ENCODE data around the gene NRDC.

The NRDC gene, protein sequence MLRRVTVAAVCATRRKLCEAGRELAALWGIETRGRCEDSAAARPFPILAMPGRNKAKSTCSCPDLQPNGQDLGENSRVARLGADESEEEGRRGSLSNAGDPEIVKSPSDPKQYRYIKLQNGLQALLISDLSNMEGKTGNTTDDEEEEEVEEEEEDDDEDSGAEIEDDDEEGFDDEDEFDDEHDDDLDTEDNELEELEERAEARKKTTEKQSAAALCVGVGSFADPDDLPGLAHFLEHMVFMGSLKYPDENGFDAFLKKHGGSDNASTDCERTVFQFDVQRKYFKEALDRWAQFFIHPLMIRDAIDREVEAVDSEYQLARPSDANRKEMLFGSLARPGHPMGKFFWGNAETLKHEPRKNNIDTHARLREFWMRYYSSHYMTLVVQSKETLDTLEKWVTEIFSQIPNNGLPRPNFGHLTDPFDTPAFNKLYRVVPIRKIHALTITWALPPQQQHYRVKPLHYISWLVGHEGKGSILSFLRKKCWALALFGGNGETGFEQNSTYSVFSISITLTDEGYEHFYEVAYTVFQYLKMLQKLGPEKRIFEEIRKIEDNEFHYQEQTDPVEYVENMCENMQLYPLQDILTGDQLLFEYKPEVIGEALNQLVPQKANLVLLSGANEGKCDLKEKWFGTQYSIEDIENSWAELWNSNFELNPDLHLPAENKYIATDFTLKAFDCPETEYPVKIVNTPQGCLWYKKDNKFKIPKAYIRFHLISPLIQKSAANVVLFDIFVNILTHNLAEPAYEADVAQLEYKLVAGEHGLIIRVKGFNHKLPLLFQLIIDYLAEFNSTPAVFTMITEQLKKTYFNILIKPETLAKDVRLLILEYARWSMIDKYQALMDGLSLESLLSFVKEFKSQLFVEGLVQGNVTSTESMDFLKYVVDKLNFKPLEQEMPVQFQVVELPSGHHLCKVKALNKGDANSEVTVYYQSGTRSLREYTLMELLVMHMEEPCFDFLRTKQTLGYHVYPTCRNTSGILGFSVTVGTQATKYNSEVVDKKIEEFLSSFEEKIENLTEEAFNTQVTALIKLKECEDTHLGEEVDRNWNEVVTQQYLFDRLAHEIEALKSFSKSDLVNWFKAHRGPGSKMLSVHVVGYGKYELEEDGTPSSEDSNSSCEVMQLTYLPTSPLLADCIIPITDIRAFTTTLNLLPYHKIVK

DNA sequence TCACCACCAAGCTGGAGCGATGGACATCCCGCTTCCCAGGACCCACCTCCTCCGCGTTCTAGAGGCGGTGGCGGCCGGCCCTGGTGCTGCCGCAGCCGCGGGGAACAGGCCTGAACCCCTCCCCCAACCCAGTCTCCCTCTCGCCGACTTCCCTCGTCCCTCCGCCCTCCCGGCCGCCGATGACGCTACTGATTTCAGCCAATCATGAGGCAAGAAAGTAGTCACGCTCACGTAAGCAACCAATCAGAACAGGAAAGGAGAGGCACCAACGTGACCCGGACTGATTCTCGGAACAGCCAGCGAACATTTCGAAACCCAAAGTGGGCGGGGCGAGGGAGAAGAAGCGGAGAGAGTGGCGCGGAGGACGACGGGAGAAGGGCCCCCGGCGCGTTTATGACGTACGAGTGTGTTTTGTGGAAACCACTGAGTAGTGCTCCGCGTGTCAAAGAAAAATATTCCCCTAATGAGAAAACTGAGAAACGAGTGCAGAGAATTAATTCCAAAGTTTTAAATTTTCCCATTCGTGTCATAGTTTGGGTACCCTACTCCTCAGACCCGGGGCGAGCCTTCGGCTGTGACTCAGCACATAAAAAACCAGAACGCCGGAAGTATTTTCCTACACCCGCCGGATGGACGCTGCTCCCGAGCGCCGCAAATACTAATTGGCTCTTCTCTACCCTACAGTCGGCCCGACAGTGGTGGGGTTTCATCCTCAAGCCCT lies at the start of gene NRDC:
NRDC (minus strand) TSS at position 112 of the 721 bp plus-strand sequence. CDS start 112 bp downstream, outside the sequence.
- H3K9me3 ChIP-seq: no peaks in the 10 kb centered on the region
- in situ Hi-C loops (cut with MboI; ENCODE audit: low sequenced_read_pairs): loop anchor here (25.0 kb wide), 1 partner anchor 809 kb away; the partner anchor contains the start of gene COA7

DNA sequence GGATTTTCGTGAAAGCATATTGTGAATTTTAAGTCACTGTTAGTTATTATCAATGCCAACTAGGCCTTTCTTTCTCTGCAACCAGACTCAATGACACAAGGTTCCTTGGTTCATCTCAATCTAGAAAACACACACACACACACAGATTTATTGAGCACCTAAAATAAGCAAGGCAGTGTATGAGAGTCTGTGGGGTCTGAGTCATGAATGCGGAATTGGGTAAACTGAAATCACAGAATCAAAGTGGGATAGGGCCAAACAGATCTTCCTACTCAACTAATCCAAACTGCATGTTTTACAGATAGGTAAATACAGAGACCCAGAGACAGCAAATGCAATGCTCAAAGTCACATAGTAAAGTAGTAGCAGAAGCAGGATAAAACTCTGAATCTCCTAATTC lies 48.5 kb upstream of the NRDC start:
- Histone ChIP-seq H3K27me3 (ENCODE audit: low read depth) (no peaks in the 10 kb centered on the region), H3K9me3 (no peaks in the 10 kb centered on the region), H3K4me1 (no peaks in the 10 kb centered on the region), H3K4me3 (no peak overlapping the region), H3K36me3 (replicated peaks) (no peaks in the 10 kb centered on the region; the same call in 1 of the 2 replicates)
- no peak for DNase-seq (ENCODE audit: low spot score in 2 of 2)
- in situ Hi-C loops (cut with MboI; ENCODE audit: low sequenced_read_pairs): no loop called here

More for the DNA sequence above, at the start of gene NRDC:
- DNase-seq (ENCODE audit: low spot score in 2 of 2): peak; percentile 99 to 100
- Histone ChIP-seq H3K4me3 (peak within 1 kb of the TSS; percentile 90), H3K4me1 (peaks cover 22% of the 10 kb centered on the region), H3K36me3 (replicated peaks) (no peaks in the 10 kb centered on the region), H3K27me3 (ENCODE audit: low read depth) (0 out of 2 replicates have a peak, but pooled peaks cover 7% of the 10 kb centered on the region)

DNA sequence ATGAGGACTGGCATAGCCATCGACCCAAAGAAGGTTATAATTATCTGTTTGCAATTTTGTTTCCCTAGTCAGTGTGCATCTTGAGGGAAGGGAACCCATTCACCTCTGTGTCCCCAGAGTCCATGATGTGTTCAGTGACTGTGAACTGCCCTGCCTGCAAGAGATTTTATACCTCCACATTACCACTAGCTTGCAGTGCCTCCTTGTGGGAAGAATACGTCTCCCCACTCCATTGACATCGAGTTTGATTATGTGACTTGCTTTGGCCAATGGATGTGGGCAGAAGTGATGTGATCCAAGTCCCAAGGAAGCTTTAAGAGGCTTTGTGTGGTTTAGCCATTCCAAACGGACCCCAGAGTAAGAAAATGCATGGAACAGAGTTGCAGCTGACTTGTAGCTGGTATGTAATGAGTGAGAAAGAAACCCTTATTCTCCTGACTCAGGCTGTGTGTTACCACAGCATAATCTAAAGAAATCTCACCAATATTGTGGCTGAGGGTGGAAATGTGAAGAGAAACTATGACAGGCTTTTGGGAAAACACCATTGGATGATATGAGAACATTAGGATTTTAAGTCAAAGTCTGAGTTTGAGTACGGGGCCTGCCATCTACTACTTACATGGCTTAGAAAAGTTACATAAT lies 47.8 kb upstream of the NRDC start:
- Histone ChIP-seq H3K9me3 (no peaks in the 10 kb centered on the region), H3K4me3 (no peak overlapping the region), H3K36me3 (replicated peaks) (no peaks in the 10 kb centered on the region), H3K4me1 (no peaks in the 10 kb centered on the region), H3K27me3 (ENCODE audit: low read depth) (no peaks in the 10 kb centered on the region)
- in situ Hi-C loops (cut with MboI; ENCODE audit: low sequenced_read_pairs): no loop called here
- DNase-seq (ENCODE audit: low spot score in 2 of 2): no peak

DNA sequence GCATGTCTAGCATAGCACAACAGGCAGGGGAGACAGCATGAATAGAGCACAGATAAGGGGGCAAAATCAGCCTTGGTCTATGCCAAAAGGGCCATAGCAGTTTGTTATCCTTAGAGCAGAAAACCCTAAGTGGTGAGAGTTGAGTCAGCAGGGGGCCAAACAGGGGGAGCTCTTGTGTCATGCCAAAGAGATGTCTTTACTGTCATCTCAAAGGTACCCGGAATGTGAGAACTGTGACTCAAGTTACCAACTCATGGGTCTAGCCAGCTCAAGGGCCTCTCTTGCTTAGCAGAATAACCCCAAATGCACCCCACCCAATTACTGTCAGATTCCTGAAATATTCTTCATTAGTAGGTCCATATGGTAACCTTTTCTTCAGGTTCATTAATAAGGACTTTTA lies 45.9 kb upstream of the NRDC start:
- in situ Hi-C loops (cut with MboI; ENCODE audit: low sequenced_read_pairs): no loop called here
- Histone ChIP-seq H3K4me1 (no peaks in the 10 kb centered on the region), H3K9me3 (no peaks in the 10 kb centered on the region), H3K27me3 (ENCODE audit: low read depth) (no peaks in the 10 kb centered on the region), H3K4me3 (no peak overlapping the region), H3K36me3 (replicated peaks) (no peaks in the 10 kb centered on the region)
- no peak for DNase-seq (ENCODE audit: low spot score in 2 of 2)

DNA sequence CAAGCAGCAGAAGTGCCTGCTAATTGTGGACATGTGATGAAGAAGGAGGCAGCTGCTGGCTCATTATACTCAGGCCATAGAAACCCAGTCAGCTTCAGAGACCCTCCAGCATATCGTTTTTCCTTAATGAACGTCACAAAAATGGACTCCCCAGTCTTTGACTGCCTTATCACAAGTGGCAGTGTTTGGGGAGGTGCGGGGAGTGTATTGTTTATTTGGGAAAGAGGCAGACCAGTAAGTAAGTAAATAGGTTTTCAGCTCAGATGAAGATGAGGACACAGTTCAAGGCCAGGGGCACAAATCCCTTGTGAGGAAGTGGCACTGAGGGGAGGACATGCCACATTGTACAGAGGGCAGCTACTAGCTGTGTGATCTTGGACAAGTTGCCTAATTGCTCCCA lies 43.5 kb upstream of the NRDC start:
- in situ Hi-C loops (cut with MboI; ENCODE audit: low sequenced_read_pairs): no loop called here
- no peak for DNase-seq (ENCODE audit: low spot score in 2 of 2)

DNA sequence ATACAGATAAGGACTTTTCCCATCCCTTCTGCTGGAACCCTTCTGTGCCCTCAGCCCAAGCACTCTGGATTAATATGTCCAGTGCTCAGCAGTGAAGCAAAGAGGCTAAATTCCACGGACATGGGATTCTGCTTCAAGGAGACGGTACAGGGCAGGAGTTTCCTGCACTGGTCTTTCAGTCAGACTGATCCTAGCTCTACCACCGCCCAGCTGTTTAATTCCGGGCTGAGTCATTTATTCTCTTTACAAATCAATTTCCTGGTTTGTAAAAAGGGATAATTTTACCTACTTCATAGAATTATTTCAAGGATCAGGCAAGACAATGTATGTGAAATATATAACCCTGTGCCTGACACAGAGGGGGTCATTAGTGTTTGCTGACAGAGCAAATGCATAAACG lies 41.6 kb upstream of the NRDC start:
- Histone ChIP-seq H3K4me3 (no peak overlapping the region), H3K36me3 (replicated peaks) (peaks cover 4% of the 10 kb centered on the region; the same call in 1 of the 2 replicates), H3K9me3 (no peaks in the 10 kb centered on the region), H3K27me3 (ENCODE audit: low read depth) (no peaks in the 10 kb centered on the region), H3K4me1 (no peaks in the 10 kb centered on the region)
- in situ Hi-C loops (cut with MboI; ENCODE audit: low sequenced_read_pairs): no loop called here
- no peak for DNase-seq (ENCODE audit: low spot score in 2 of 2)

More for the DNA sequence above, 43.5 kb upstream of the NRDC start:
- H3K9me3 ChIP-seq: no peaks in the 10 kb centered on the region
- no peaks in the 10 kb centered on the region for H3K27me3 ChIP-seq (ENCODE audit: low read depth)
- no peaks in the 10 kb centered on the region for H3K4me1 ChIP-seq
- no peak overlapping the region for H3K4me3 ChIP-seq
- H3K36me3 ChIP-seq (replicated peaks): peaks cover 4% of the 10 kb centered on the region; the same call in 1 of the 2 replicates

DNA sequence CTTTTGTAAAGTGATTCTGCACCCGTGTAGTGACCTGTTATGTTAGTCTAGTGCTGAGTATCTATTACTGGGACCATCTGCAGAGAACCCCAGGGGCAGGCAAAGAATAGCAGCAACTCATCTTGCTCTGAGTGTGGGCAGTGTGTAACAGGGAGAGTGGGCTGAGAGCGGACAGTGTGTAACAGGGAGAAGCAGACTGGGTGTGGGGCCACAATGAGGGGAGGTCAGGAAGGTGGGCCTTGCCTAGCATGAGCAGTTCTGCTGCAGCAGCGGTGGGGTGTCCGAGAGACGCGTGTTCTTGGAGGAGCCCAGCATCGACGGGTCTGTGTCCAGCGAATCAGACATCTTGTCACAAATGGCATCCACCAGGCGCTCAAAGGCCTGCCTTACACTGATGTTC lies 41.2 kb upstream of the NRDC start:
- peaks cover 4% of the 10 kb centered on the region; the same call in 1 of the 2 replicates for H3K36me3 ChIP-seq (replicated peaks)
- no peaks in the 10 kb centered on the region for H3K9me3 ChIP-seq
- DNase-seq (ENCODE audit: low spot score in 2 of 2): no peak
- no peaks in the 10 kb centered on the region for H3K4me1 ChIP-seq
- in situ Hi-C loops (cut with MboI; ENCODE audit: low sequenced_read_pairs): no loop called here
- no peaks in the 10 kb centered on the region for H3K27me3 ChIP-seq (ENCODE audit: low read depth)
- no peak overlapping the region for H3K4me3 ChIP-seq

DNA sequence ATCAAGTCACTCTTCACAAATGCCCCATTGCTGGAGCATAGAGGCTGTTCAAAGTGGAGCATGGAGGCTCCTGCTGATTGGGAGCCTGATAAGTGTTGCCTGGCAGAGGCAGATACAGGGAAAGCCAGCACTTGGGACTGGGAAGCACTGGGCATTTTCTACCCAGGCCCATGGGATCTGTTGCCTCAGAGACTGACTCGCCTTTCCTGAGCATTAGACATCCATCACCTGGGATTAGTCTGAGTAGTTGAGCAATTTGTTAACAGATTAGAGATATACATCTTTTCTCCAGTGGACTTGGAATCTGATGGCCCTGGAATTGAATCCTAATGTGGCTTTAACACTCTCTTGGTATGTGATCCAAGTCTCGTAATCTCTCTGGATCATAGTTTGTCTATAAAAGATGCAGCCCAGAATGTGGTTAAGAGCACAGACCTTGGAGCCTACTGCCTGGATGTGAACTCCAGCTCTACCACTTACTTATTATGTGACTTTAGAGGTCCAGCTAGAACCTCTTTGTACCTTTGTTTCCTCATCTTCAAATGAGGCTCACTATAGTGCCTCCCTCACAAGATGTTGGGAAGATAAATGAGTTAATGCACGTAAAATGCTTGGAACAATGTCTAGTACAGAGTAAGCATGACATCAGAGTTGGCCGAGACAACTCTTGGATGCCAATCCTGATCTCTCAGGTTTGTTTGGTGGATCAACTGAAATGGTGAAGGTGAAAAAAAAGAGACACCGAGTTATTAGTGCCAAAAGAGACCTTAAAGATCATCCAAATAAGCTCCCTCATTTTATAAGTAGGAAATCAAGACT lies 38.3 kb upstream of the NRDC start:
- Histone ChIP-seq H3K9me3 (no peaks in the 10 kb centered on the region), H3K4me1 (no peaks in the 10 kb centered on the region), H3K4me3 (no peak overlapping the region), H3K36me3 (replicated peaks) (peaks cover 4% of the 10 kb centered on the region; the same call in 1 of the 2 replicates), H3K27me3 (ENCODE audit: low read depth) (no peaks in the 10 kb centered on the region)
- in situ Hi-C loops (cut with MboI; ENCODE audit: low sequenced_read_pairs): no loop called here
- no peak for DNase-seq (ENCODE audit: low spot score in 2 of 2)

DNA sequence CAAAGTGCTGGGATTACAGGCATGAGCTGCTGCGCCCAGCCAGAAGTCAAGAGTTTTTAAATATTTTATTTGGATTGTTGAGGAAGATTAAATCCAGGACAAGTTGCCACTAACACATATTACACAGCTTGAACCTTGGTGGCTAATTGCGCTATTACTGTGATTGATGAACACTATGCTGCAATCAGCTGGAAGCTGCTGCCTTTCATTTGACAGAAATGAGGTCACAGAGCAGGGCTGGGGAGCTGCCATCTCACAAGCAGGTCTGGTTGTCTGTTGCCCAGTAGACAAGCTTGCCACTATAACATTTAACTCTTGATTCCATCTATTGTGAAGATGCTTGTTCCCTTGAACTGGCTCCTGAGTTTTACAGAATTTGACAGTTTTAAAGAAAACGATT lies 37.4 kb upstream of the NRDC start:
- in situ Hi-C loops (cut with MboI; ENCODE audit: low sequenced_read_pairs): no loop called here
- Histone ChIP-seq H3K36me3 (replicated peaks) (peaks cover 4% of the 10 kb centered on the region; the same call in 1 of the 2 replicates), H3K27me3 (ENCODE audit: low read depth) (no peaks in the 10 kb centered on the region)

DNA sequence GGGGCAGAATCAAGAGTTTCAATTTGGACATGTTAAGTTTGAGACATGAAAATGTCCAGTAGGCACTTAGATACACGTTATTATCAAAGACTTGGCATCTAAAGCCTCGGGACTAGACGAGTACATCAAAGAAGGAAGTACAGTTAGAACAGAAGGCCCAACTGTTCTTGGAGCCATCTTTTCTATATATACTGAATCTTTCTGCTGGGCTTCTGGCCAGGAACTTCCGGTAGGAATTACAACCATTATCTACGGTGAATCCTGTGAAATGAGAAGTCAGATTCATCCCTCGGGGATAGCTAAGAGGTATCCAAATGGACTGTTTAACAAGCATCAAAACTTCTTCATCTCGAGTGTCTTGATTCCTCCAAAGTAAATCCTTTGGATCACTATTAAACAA lies 34.4 kb upstream of the NRDC start:
- H3K4me1 ChIP-seq: peaks cover 18% of the 10 kb centered on the region
- no peaks in the 10 kb centered on the region for H3K9me3 ChIP-seq
- DNase-seq (ENCODE audit: low spot score in 2 of 2): no peak
- in situ Hi-C loops (cut with MboI; ENCODE audit: low sequenced_read_pairs): no loop called here
- H3K36me3 ChIP-seq (replicated peaks): no peaks in the 10 kb centered on the region
- no peak overlapping the region for H3K4me3 ChIP-seq
- no peaks in the 10 kb centered on the region for H3K27me3 ChIP-seq (ENCODE audit: low read depth)

More for the DNA sequence above, 37.4 kb upstream of the NRDC start:
- peaks cover under 1% of the 10 kb centered on the region for H3K4me1 ChIP-seq
- no peaks in the 10 kb centered on the region for H3K9me3 ChIP-seq
- no peak for DNase-seq (ENCODE audit: low spot score in 2 of 2)
- no peak overlapping the region for H3K4me3 ChIP-seq

DNA sequence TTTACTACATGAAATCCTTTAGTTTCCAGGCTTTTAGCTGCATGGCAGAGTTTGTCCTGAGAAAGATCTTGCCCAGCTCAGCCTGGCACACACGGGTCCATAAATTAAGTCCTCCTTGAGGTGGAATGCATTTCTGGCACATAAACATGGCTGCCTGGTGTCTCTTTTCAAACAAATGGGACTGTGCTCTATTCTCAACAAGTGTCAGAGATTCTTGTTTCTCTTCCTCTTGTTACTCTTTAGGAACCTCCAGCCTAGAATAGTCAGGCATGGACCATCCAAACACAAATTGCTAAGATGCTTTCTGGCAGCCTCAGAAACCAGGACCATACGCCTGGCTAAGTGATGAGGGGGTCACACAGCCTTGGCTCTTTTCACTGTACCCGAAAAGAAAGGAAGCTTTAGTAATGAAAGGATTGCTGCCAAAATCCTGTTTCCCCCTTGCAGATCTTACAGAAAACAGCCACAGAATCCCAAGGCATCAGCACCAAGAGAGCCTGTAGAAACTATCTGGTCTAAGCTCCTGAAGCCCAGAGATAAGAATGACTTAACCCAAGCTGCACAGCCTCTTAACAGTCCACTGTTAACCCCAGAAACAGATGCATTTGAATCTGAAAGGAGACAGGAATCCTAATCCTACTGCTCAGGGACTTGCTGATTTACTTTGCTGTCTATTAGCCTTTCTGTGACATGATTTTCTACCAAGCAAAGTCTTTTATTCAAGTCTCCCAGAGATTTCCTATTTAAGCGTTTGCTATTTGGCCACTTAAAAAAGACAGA lies 31.9 kb upstream of the NRDC start:
- in situ Hi-C loops (cut with MboI; ENCODE audit: low sequenced_read_pairs): no loop called here
- H3K4me1 ChIP-seq: peaks cover 18% of the 10 kb centered on the region
- no peaks in the 10 kb centered on the region for H3K27me3 ChIP-seq (ENCODE audit: low read depth)
- H3K9me3 ChIP-seq: no peaks in the 10 kb centered on the region
- no peaks in the 10 kb centered on the region for H3K36me3 ChIP-seq (replicated peaks)
- DNase-seq (ENCODE audit: low spot score in 2 of 2): peak in 1 of 2 experiments; percentile 51
- no peak overlapping the region for H3K4me3 ChIP-seq
